Left forelimb (tissue), 1 donor: ENCODE results near the gene ZBTB44.
"Not testable (repeated sequence)": the region's sequence is repeated elsewhere in the genome, so short reads cannot be mapped to it uniquely, and the experiment has no call there.

ENCODE experiments used
- DNase-seq: peaks from one replicate; pipeline ENCODE4 v3.0.0-alpha.2; 2018; ENCODE audit warnings: low spot score

ZBTB44 gene

GRCh38 chr11:130314750-130315285 lies at the start of gene ZBTB44:
Gene ZBTB44, minus strand, starts transcription at chr11:130314917. Its CDS starts 53,044 bp downstream, at chr11:130261873.
- peak; percentile 97 for DNase-seq

- DNase-seq: no peak
These were observed 44.7 kb upstream of the ZBTB44 start for GRCh38 chr11:130359419-130359818.

- DNase-seq: no peak
These were observed 43.7 kb upstream of the ZBTB44 start for GRCh38 chr11:130358398-130358797.

GRCh38 chr11:130347261-130347660 lies 32.5 kb upstream of the ZBTB44 start:
- DNase-seq: no peak

- DNase-seq: no peak
These were observed 30.1 kb upstream of the ZBTB44 start for GRCh38 chr11:130344841-130345240.

GRCh38 chr11:130340671-130341319 lies 26.1 kb upstream of the ZBTB44 start:
- DNase-seq: no peak

GRCh38 chr11:130338667-130339066 lies 23.9 kb upstream of the ZBTB44 start:
- no peak for DNase-seq

GRCh38 chr11:130337281-130338089 lies 22.8 kb upstream of the ZBTB44 start:
- DNase-seq: no peak

GRCh38 chr11:130331397-130331796 lies 16.7 kb upstream of the ZBTB44 start:
- DNase-seq: not testable (repeated sequence)

GRCh38 chr11:130330101-130330684 lies 15.5 kb upstream of the ZBTB44 start:
- DNase-seq: no peak

GRCh38 chr11:130328420-130328819 lies 13.7 kb upstream of the ZBTB44 start:
- no peak for DNase-seq

GRCh38 chr11:130327716-130328115 lies 13.0 kb upstream of the ZBTB44 start:
- DNase-seq: no peak

- no peak for DNase-seq
These were observed 11.0 kb upstream of the ZBTB44 start for GRCh38 chr11:130325691-130326090.

- DNase-seq: no peak
These were observed 9.0 kb upstream of the ZBTB44 start for GRCh38 chr11:130323452-130324450.

GRCh38 chr11:130322126-130322525 lies 7.4 kb upstream of the ZBTB44 start:
- DNase-seq: no peak

GRCh38 chr11:130318031-130318673 lies 3.4 kb upstream of the ZBTB44 start:
- no peak for DNase-seq

GRCh38 chr11:130315354-130315970 lies 745 bp upstream of the ZBTB44 start:
- peak; percentile 66 for DNase-seq

- DNase-seq: peak; percentile 79
These were observed 450 bp downstream of the ZBTB44 start for GRCh38 chr11:130314184-130314749.

GRCh38 chr11:130313383-130314183 lies 1.1 kb downstream of the ZBTB44 start:
- DNase-seq: no peak
